Measurements from ENCODE around the gene KCNQ5. TPM values are rescaled to one million over a fixed set of nuclear protein-coding genes. Genes with fewer than 3 reads are reported as not detected.

KCNQ5 gene
- polyA plus RNA-seq, 3 donors = not detected

GRCh38 chr6:72954716-72955115 is 332.9 kb downstream of the KCNQ5 start:
- Histone ChIP-seq H3K36me3 (replicated peaks in 1 of 2; ENCODE audit: control insufficient read depth in 1 of 2, insufficient read depth in 2 of 2, low read length in 2 of 2) (no peaks in the 10 kb centered on the region), H3K27ac (ENCODE audit: low read depth in 1 of 2, low read length in 2 of 2) (no peak overlapping the region), H3K9me3 (replicated peaks in 1 of 2; ENCODE audit: control insufficient read depth in 1 of 2, insufficient read depth in 1 of 2, low read length in 2 of 2) (no peaks in the 10 kb centered on the region), H3K9ac (ENCODE audit: insufficient read depth, low read length, poor library complexity, severe bottlenecking) (no peak overlapping the region), H2AFZ (ENCODE audit: insufficient read depth, low read depth, low read length, poor library complexity, severe bottlenecking) (no peak overlapping the region), H3K4me1 (ENCODE audit: control insufficient read depth in 1 of 2, insufficient read depth in 2 of 2, low read length in 2 of 2) (no peaks in the 10 kb centered on the region), H3K27me3 (ENCODE audit: control insufficient read depth in 2 of 2, insufficient read depth in 2 of 2, low read length in 2 of 2) (no peaks in the 10 kb centered on the region), H3K79me2 (ENCODE audit: insufficient read depth, low read length) (no peaks in the 10 kb centered on the region), H3K4me2 (replicated peaks; ENCODE audit: extremely low read depth, low read length, poor library complexity, severe bottlenecking) (no peak overlapping the region), H4K20me1 (ENCODE audit: insufficient read depth, low read length) (no peaks in the 10 kb centered on the region), H3K4me3 (replicated peaks in 1 of 3; ENCODE audit: low read depth in 2 of 3, low read length in 3 of 3) (no peak overlapping the region)
- Mint-ChIP-seq H3K27ac (no peak overlapping the region), H3K27me3 (ENCODE audit: low read depth in 3 of 3) (no peaks in the 10 kb centered on the region), H3K36me3 (no peaks in the 10 kb centered on the region), H3K4me3 (no peak overlapping the region), H3K9me3 (no peaks in the 10 kb centered on the region), H3K4me1 (peaks cover 16% of the 10 kb centered on the region)
- DNase-seq = no peak
- intact Hi-C loops (cut with micrococcal nuclease) = no loop called here
- WGBS (ENCODE audit: insufficient coverage) = 100% methylated on average over 2 of the region's 4 CpGs
- TF ChIP-seq CTCF (IDR thresholded peaks at IDR 0.05) = no peak

GRCh38 chr6:72955666-72956065 is 333.8 kb downstream of the KCNQ5 start:
- no peaks in the 10 kb centered on the region for H3K27me3 ChIP-seq (ENCODE audit: control insufficient read depth in 2 of 2, insufficient read depth in 2 of 2, low read length in 2 of 2)
- no peaks in the 10 kb centered on the region for H3K79me2 ChIP-seq (ENCODE audit: insufficient read depth, low read length)
- Mint-ChIP-seq H3K4me1 (peaks cover 14% of the 10 kb centered on the region), H3K9me3 (no peaks in the 10 kb centered on the region), H3K27me3 (ENCODE audit: low read depth in 3 of 3) (no peaks in the 10 kb centered on the region), H3K4me3 (peak overlapping the region in 1 of 2 donors; percentile 76), H3K27ac (no peak overlapping the region), H3K36me3 (no peaks in the 10 kb centered on the region)
- intact Hi-C loops (cut with micrococcal nuclease) = no loop called here
- H4K20me1 ChIP-seq (ENCODE audit: insufficient read depth, low read length) = no peaks in the 10 kb centered on the region
- H3K36me3 ChIP-seq (replicated peaks in 1 of 2; ENCODE audit: control insufficient read depth in 1 of 2, insufficient read depth in 2 of 2, low read length in 2 of 2) = no peaks in the 10 kb centered on the region
- TF ChIP-seq CTCF (IDR thresholded peaks at IDR 0.05) = no peak
- H3K27ac ChIP-seq (ENCODE audit: low read depth in 1 of 2, low read length in 2 of 2) = no peak overlapping the region
- WGBS (ENCODE audit: insufficient coverage) = no CpG with 5 or more reads among the region's 2 CpGs
- H3K9me3 ChIP-seq (replicated peaks in 1 of 2; ENCODE audit: control insufficient read depth in 1 of 2, insufficient read depth in 1 of 2, low read length in 2 of 2) = no peaks in the 10 kb centered on the region
- H3K4me2 ChIP-seq (replicated peaks; ENCODE audit: extremely low read depth, low read length, poor library complexity, severe bottlenecking) = no peak overlapping the region
- peak overlapping the region; percentile 30 for H3K9ac ChIP-seq (ENCODE audit: insufficient read depth, low read length, poor library complexity, severe bottlenecking)
- no peak for DNase-seq
- peak overlapping the region; percentile 40 for H2AFZ ChIP-seq (ENCODE audit: insufficient read depth, low read depth, low read length, poor library complexity, severe bottlenecking)
- no peak overlapping the region for H3K4me3 ChIP-seq (replicated peaks in 1 of 3; ENCODE audit: low read depth in 2 of 3, low read length in 3 of 3)
- H3K4me1 ChIP-seq (ENCODE audit: control insufficient read depth in 1 of 2, insufficient read depth in 2 of 2, low read length in 2 of 2) = no peaks in the 10 kb centered on the region

Measured in CD14-positive monocyte (primary cell).